Ovary (tissue), 9 donors: ENCODE results near the gene LENG8. TPM values are rescaled to one million over a fixed set of nuclear protein-coding genes. Genes with fewer than 3 reads are reported as not detected.

Experiments
- polyA plus RNA-seq, 2 donors: library from polyadenylated mRNA; stranded (reverse); fragments of 200-250 nt in 1 of 2; fragments of 350-450 nt in 1 of 2; fragmentation: Illumina TruSeq in 1 of 2; extraction: RNeasy Lipid Tissue Mini Kit (QIAGEN cat#74804) in 1 of 2; gene quantifications; one replicate each; pipeline ENCODE4 v1.2.3, GENCODE V29; 2013 to 2014
- small RNA-seq: library from RNA; depleted of rRNA; stranded (forward); fragments of <200 nt; gene quantifications from one replicate; pipeline ENCODE3, GENCODE V24; 2016
- total RNA-seq, 7 donors: library from RNA; depleted of rRNA in 2 of 7; stranded (reverse); fragments of >200 nt in 2 of 7; fragmentation: NEBNext Ultra II Directional in 3 of 7; extraction: Animal tissue kit (Norgen Biotek cat#: 25700) in 3 of 7; gene quantifications; one replicate each; pipeline versions ENCODE4 v1.1.0 to v1.2.4, GENCODE V29; 2016 to 2023
- donor health status: DM: no; HTN: no; CAD: no; lungs with moderate emphysema.
- donor health status: DM: no; HTN: no; CAD: no.
- donor health status: Bipolar disorder and iron deficiency.
- donor health status: DM: yes; HTN: yes; CAD: no.
- donor health status: DM: no; HTN: no; CAD: no.
- donor health status: DM: yes; HTN: yes; CAD: no.

The LENG8 gene
- total and polyA plus RNA-seq, 9 donors = 29.9 to 207 (median 136) TPM

Small RNAs within 50 kb of the gene (small RNA-seq; reads per million reads assigned to genes)
- gene AC245884.3 = not detected

Other genes starting within 250 kb of the LENG8 start
- 1,000 to 10,000 TPM; 2,142 to 5,150 (median 2,841) TPM for gene RPS9, start 248.3 kb upstream of the LENG8 start, total RNA-seq
- gene RPS9, start 248.3 kb upstream of the LENG8 start, polyA plus RNA-seq = 1,000 to 10,000 TPM in 1 of 2 donors, 100 to 1,000 TPM in 1; 386 to 6,488 TPM
- gene LILRB3, start 226.2 kb upstream of the LENG8 start, total RNA-seq = 1 to 10 TPM in 6 of 7 donors, under 1 TPM in 1; 0.31 to 5.5 (median 2.5) TPM
- gene LILRB3, start 226.2 kb upstream of the LENG8 start, polyA plus RNA-seq = 1 to 10 TPM; 1.7 to 4.9 TPM
- gene LILRA6, start 206.4 kb upstream of the LENG8 start, total RNA-seq = 1 to 10 TPM in 6 of 7 donors, under 1 TPM in 1; 0.69 to 2.7 (median 1.2) TPM
- gene LILRA6, start 206.4 kb upstream of the LENG8 start, polyA plus RNA-seq = 1 to 10 TPM in 1 of 2 donors, under 1 TPM in 1; 0.61 to 1.7 TPM
- gene LILRB5, start 191.9 kb upstream of the LENG8 start, total RNA-seq = 1 to 10 TPM; 2.0 to 9.1 (median 3.1) TPM
- gene LILRB5, start 191.9 kb upstream of the LENG8 start, polyA plus RNA-seq = 10 to 100 TPM in 1 of 2 donors, 1 to 10 TPM in 1; 1.8 to 10.6 TPM
- 10 to 100 TPM in 1 of 7 donors, 1 to 10 TPM in 5, under 1 TPM in 1; 0.24 to 15.1 (median 2.1) TPM for gene LILRB2, start 168.1 kb upstream of the LENG8 start, total RNA-seq
- 1 to 10 TPM; 1.3 to 2.6 TPM for gene LILRB2, start 168.1 kb upstream of the LENG8 start, polyA plus RNA-seq
- 1 to 10 TPM in 2 of 7 donors, under 1 TPM in 4, not detected in 1; 0.33 to 4.6 (median 0.62) TPM for gene LILRA5, start 136.0 kb upstream of the LENG8 start, total RNA-seq
- 1 to 10 TPM in 1 of 2 donors, under 1 TPM in 1; 0.91 to 1.0 TPM for gene LILRA5, start 136.0 kb upstream of the LENG8 start, polyA plus RNA-seq
- under 1 TPM in 2 of 7 donors, not detected in 5; 0.17 to 0.67 TPM for gene LILRA4, start 110.0 kb upstream of the LENG8 start, total RNA-seq
- gene LILRA4, start 110.0 kb upstream of the LENG8 start, polyA plus RNA-seq = under 1 TPM in 1 of 2 donors, not detected in 1; 0.33 TPM
- gene LAIR1, start 84.3 kb upstream of the LENG8 start, total RNA-seq = 10 to 100 TPM in 2 of 7 donors, 1 to 10 TPM in 5; 4.7 to 22.2 (median 6.9) TPM
- 10 to 100 TPM in 1 of 2 donors, 1 to 10 TPM in 1; 4.9 to 21.2 TPM for gene LAIR1, start 84.3 kb upstream of the LENG8 start, polyA plus RNA-seq
- 10 to 100 TPM in 1 of 7 donors, 1 to 10 TPM in 5, under 1 TPM in 1; 0.95 to 34.2 (median 7.5) TPM for gene TTYH1, start 33.7 kb upstream of the LENG8 start, total RNA-seq
- gene TTYH1, start 33.7 kb upstream of the LENG8 start, polyA plus RNA-seq = 1 to 10 TPM in 1 of 2 donors, under 1 TPM in 1; 0.25 to 1.3 TPM
- 1 to 10 TPM; 2.7 to 8.3 (median 5.5) TPM for gene LENG9, start 14.6 kb downstream of the LENG8 start, total RNA-seq
- 1 to 10 TPM in 1 of 2 donors, under 1 TPM in 1; 0.70 to 3.0 TPM for gene LENG9, start 14.6 kb downstream of the LENG8 start, polyA plus RNA-seq
- gene CDC42EP5, start 24.1 kb downstream of the LENG8 start, total RNA-seq = 10 to 100 TPM in 6 of 7 donors, 1 to 10 TPM in 1; 7.8 to 31.0 (median 18.8) TPM
- gene CDC42EP5, start 24.1 kb downstream of the LENG8 start, polyA plus RNA-seq = 10 to 100 TPM in 1 of 2 donors, under 1 TPM in 1; 0.55 to 13.2 TPM
- gene LAIR2, start 53.6 kb downstream of the LENG8 start, total RNA-seq = not detected
- not detected for gene LAIR2, start 53.6 kb downstream of the LENG8 start, polyA plus RNA-seq
- gene LILRA2, start 124.6 kb downstream of the LENG8 start, total RNA-seq = 1 to 10 TPM in 4 of 7 donors, under 1 TPM in 3; 0.60 to 5.5 (median 1.4) TPM
- 1 to 10 TPM in 1 of 2 donors, under 1 TPM in 1; 0.56 to 3.7 TPM for gene LILRA2, start 124.6 kb downstream of the LENG8 start, polyA plus RNA-seq
- gene LILRA1, start 144.4 kb downstream of the LENG8 start, total RNA-seq = 1 to 10 TPM in 1 of 7 donors, under 1 TPM in 6; 0.23 to 3.1 (median 0.36) TPM
- gene LILRA1, start 144.4 kb downstream of the LENG8 start, polyA plus RNA-seq = 1 to 10 TPM in 1 of 2 donors, under 1 TPM in 1; 0.15 to 1.7 TPM
- 10 to 100 TPM in 1 of 7 donors, 1 to 10 TPM in 3, under 1 TPM in 3; 0.60 to 12.1 (median 1.6) TPM for gene LILRB1, start 181.3 kb downstream of the LENG8 start, total RNA-seq
- 1 to 10 TPM in 1 of 2 donors, under 1 TPM in 1; 0.63 to 1.9 TPM for gene LILRB1, start 181.3 kb downstream of the LENG8 start, polyA plus RNA-seq
- 1 to 10 TPM in 4 of 7 donors, under 1 TPM in 2, not detected in 1; 0.48 to 4.9 (median 1.0) TPM for gene LILRB4, start 213.8 kb downstream of the LENG8 start, total RNA-seq
- gene LILRB4, start 213.8 kb downstream of the LENG8 start, polyA plus RNA-seq = 1 to 10 TPM in 1 of 2 donors, under 1 TPM in 1; 0.82 to 6.9 TPM